PC-9 (cell line): Measurements from ENCODE around the gene DPYD. TPM values are rescaled to one million over a fixed set of nuclear protein-coding genes. Genes with fewer than 3 reads are reported as not detected.
A peak's percentile ranks its signal among the peaks of the same experiment; 100 is the strongest.

Source experiments
- BruUV-seq: library from RNA; stranded (reverse); fragments of 400-500 nt; replicated peaks from 2 replicates; lab custom pipeline; 2021; lab: Mats Ljungman, UMichigan
- CTCF ChIA-PET: fragments of 300-600 bp; sonication (Branson Sonifier 250); formaldehyde crosslinking; loops from one replicate; lab custom pipeline; 2022; ENCODE audit warnings: antibody characterized with exemption; lab: Charles Lee
- POLR2A ChIA-PET: fragments of 300-600 bp; sonication (Branson Sonifier 250); formaldehyde crosslinking; loops from one replicate; lab custom pipeline; 2022; ENCODE audit warnings: antibody characterized with exemption; ENCODE audit not compliant: unreplicated experiment; lab: Charles Lee
- DNase-seq, 2 experiments: peaks; one replicate each; pipeline versions ENCODE4 v3.0.0 to v3.0.0-alpha.2; 2015 to 2022; ENCODE audit warnings: mixed read lengths in 1 of 2
- H2AFZ ChIP-seq: fragments of 200-600 bp; sonication (generic); 2 replicates; pipeline ENCODE4 v1.8.1; 2017; ENCODE audit warnings: antibody characterized with exemption
- H3F3A ChIP-seq: fragments of 200-600 bp; sonication (generic); 2 replicates; pipeline ENCODE4 v1.8.1; 2017; ENCODE audit warnings: antibody characterized with exemption, mild to moderate bottlenecking, low read depth; ENCODE audit not compliant: insufficient read depth
- H3K27ac ChIP-seq: fragments of 200-600 bp; sonication (generic); 2 replicates; pipeline ENCODE4 v1.6.1; 2016; ENCODE audit warnings: mixed run types
- H3K27me3 ChIP-seq: fragments of 200-600 bp; sonication (generic); 2 replicates; pipeline ENCODE4 v1.6.1; 2016; ENCODE audit warnings: low read depth, mixed run types; ENCODE audit not compliant: insufficient read depth
- H3K36me3 ChIP-seq: fragments of 200-600 bp; sonication (generic); 2 replicates; pipeline ENCODE4 v1.6.1; 2016; ENCODE audit warnings: low read depth, mixed run types
- H3K4me1 ChIP-seq: fragments of 200-600 bp; sonication (generic); replicated peaks from 2 replicates; pipeline ENCODE4 v1.6.1; 2016; ENCODE audit warnings: mixed run types; ENCODE audit not compliant: insufficient read depth
- H3K4me2 ChIP-seq: fragments of 200-600 bp; sonication (generic); 2 replicates; pipeline ENCODE4 v1.6.1; 2017; ENCODE audit warnings: mixed run types
- H3K4me3 ChIP-seq: fragments of 200-600 bp; sonication (generic); 2 replicates; pipeline ENCODE4 v1.6.1; 2016; ENCODE audit warnings: mixed run types
- H3K79me2 ChIP-seq: fragments of 200-600 bp; sonication (generic); 2 replicates; pipeline ENCODE4 v1.6.1; 2017; ENCODE audit warnings: low read depth, mixed run types
- H3K9me2 ChIP-seq: fragments of 200-600 bp; sonication (generic); 2 replicates; pipeline ENCODE4 v1.8.1; 2017; ENCODE audit warnings: mild to moderate bottlenecking; ENCODE audit not compliant: insufficient read depth
- H3K9me3 ChIP-seq: fragments of 200-600 bp; sonication (generic); 2 replicates; pipeline ENCODE4 v1.8.1; 2016; ENCODE audit warnings: low read depth; ENCODE audit not compliant: insufficient read depth
- H4K20me1 ChIP-seq: fragments of 200-600 bp; sonication (generic); 2 replicates; pipeline ENCODE4 v1.8.1; 2017; ENCODE audit not compliant: insufficient read depth
- EZH2 ChIP-seq: fragments of 200-600 bp; sonication (generic); IDR thresholded peaks from 2 replicates; pipeline ENCODE4 v1.8.0; 2017; ENCODE audit warnings: antibody characterized with exemption, low read depth
- intact Hi-C: fragments of 100-400 bp; cut with micrococcal nuclease; formaldehyde crosslinking; loops from one replicate; pipeline ENCODE4 v1.10.0; 2022; ENCODE audit not compliant: unreplicated experiment
- total RNA-seq: library from RNA; stranded (reverse); gene quantifications from 2 replicates; pipeline ENCODE4 v1.2.3, GENCODE V29; 2021
- TF ChIP-seq, protein P1 (sequence below): fragments of 200-600 bp; sonication (generic); conservative IDR thresholded peaks from 2 replicates; pipeline ENCODE4 v1.6.1; 2017; ENCODE audit warnings: mixed run types, antibody characterized with exemption, mild to moderate bottlenecking, moderate library complexity

The DPYD gene
- total RNA-seq, 1 experiment from 2014 or later = 24.1 TPM

DNA sequence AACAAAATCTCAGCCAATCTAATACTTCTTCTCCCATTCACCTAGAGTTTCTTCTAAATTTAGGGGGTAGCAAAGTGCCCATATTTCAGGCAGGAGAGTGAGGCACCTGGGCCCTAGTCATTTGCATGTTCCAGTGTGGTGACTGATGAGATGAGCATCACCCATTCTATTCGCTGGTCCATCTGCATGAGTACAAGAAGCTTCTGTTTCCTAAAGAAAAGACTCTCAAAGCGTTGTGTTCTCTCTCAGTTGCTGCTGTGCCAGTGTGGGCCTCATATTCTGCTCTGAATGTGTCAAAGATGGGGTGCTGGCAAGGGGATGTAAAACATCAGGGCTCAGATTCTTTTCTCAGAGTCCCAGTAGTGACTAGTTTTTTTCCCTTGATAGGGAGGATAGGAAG lies 16.1 kb upstream of the DPYD start:
- H3K4me3 ChIP-seq = 0 out of 2 replicates have a peak overlapping the region, but pooled peaks have one; percentile 1
- no TSS peak for BruUV-seq
- H3K9me2 ChIP-seq = no peaks in the 10 kb centered on the region

DNA sequence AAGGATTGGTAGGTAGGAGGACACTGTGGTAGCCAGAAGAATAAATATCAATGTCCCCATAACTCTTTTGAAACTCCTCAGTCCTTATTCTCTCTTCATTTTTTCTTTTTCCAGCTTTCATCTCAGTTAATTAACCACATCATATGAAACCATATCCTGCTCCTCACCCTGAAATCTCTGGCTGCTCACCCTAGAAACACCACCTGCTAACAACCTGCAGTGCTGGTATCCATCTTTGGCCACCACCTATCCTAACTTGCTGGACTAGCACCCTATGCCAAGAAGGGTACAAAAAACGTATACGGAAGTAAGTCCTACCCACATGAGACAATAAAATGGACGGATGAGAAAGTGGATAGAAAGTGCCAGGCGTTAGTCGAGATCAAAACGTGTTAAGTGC lies 13.7 kb upstream of the DPYD start:
- Histone ChIP-seq H3K36me3 (no peaks in the 10 kb centered on the region), H3K4me2 (no peak overlapping the region), H3F3A (peaks cover 23% of the 10 kb centered on the region), H3K4me1 (peaks cover 28% of the 10 kb centered on the region), H3K9me2 (0 out of 2 replicates have a peak, but pooled peaks cover 7% of the 10 kb centered on the region), H4K20me1 (no peaks in the 10 kb centered on the region), H3K27me3 (no peaks in the 10 kb centered on the region), H3K79me2 (no peaks in the 10 kb centered on the region), H3K27ac (no peak overlapping the region), H2AFZ (no peak overlapping the region), H3K9me3 (peaks cover 5% of the 10 kb centered on the region; the same call in 1 of the 2 replicates), H3K4me3 (no peak overlapping the region)
- ChIA-PET CTCF (no interaction called here), POLR2A (no interaction called here)
- BruUV-seq = no TSS peak
- DNase-seq = no peak
- intact Hi-C loops = loop anchor here (10.0 kb wide), 1 partner anchor 60 kb away; no protein-coding TSS in a partner anchor
- TF ChIP-seq, protein P1, sequence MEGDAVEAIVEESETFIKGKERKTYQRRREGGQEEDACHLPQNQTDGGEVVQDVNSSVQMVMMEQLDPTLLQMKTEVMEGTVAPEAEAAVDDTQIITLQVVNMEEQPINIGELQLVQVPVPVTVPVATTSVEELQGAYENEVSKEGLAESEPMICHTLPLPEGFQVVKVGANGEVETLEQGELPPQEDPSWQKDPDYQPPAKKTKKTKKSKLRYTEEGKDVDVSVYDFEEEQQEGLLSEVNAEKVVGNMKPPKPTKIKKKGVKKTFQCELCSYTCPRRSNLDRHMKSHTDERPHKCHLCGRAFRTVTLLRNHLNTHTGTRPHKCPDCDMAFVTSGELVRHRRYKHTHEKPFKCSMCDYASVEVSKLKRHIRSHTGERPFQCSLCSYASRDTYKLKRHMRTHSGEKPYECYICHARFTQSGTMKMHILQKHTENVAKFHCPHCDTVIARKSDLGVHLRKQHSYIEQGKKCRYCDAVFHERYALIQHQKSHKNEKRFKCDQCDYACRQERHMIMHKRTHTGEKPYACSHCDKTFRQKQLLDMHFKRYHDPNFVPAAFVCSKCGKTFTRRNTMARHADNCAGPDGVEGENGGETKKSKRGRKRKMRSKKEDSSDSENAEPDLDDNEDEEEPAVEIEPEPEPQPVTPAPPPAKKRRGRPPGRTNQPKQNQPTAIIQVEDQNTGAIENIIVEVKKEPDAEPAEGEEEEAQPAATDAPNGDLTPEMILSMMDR = no peak
- no peak for TF ChIP-seq EZH2

More for the DNA sequence above, 16.1 kb upstream of the DPYD start:
- peaks cover 5% of the 10 kb centered on the region; the same call in 1 of the 2 replicates for H3K9me3 ChIP-seq
- no peak for DNase-seq
- H3K4me2 ChIP-seq = peak overlapping the region; percentile 35
- peak overlapping the region; percentile 67 for H3K27ac ChIP-seq
- no peaks in the 10 kb centered on the region for H4K20me1 ChIP-seq
- H2AFZ ChIP-seq = peak overlapping the region; percentile 22; the same call in 1 of the 2 replicates
- peaks cover 28% of the 10 kb centered on the region for H3K4me1 ChIP-seq
- TF ChIP-seq, protein P1 = no peak
- H3K27me3 ChIP-seq = no peaks in the 10 kb centered on the region
- H3K36me3 ChIP-seq = no peaks in the 10 kb centered on the region
- intact Hi-C loops = loop anchor here (5.0 to 10.0 kb wide), 4 partner anchors 58 to 530 kb away; no protein-coding TSS in a partner anchor
- ChIA-PET CTCF (interaction anchor here (1.1 kb wide), 1 partner anchor 117 kb away, joined by 3 read pairs; no protein-coding TSS in a partner anchor), POLR2A (no interaction called here)
- no peaks in the 10 kb centered on the region for H3K79me2 ChIP-seq
- peaks cover 23% of the 10 kb centered on the region for H3F3A ChIP-seq

DNA sequence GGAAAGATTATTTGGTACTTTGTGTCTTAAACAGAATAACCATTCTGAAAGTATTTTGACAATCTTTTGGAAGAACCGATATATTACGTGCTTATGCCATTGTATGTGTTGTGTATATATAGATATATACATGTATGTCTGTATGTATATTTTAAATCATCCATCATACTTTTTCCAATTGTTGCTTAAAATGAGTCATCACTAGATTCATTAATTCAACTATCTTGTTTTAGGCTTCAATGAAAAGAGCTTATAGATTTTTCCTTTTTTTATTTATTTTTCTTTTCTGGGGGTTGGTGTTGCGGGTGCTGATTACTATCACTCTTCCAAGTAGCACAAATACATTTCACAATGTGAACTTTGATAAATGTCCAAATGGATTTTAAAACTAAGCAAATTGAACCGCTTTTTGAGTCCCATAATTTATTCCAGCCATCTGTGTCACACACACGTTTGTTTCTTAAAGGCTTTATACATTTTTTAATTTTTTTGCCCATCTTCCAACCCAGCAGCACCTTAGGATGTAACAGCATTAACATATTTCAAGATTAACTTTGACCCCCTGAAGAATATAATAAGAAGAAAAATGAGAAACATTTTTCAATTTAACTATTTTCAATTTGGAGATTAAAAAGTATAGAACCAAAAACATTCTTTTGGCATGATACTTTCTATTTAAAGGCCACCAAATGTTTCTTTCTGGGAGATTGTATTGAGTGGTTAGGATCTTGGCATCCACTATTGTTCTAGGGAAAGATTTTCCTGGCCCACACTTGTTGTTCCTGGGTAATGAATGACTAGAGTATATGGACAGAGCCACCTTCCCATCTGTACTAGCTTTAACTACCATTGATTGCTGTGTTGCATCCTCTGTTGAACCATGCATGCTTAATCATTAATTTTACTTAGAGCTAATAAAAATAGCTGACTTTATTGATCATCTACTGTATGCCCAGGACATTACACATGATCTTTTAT lies 9.3 kb upstream of the DPYD start:
- Histone ChIP-seq H3K27me3 (no peaks in the 10 kb centered on the region), H4K20me1 (no peaks in the 10 kb centered on the region), H2AFZ (no peak overlapping the region), H3K4me2 (no peak overlapping the region), H3K27ac (no peak overlapping the region), H3K9me2 (0 out of 2 replicates have a peak, but pooled peaks cover 7% of the 10 kb centered on the region), H3K36me3 (no peaks in the 10 kb centered on the region), H3K4me1 (no peaks in the 10 kb centered on the region), H3F3A (no peaks in the 10 kb centered on the region; the same call in 1 of the 2 replicates), H3K79me2 (no peaks in the 10 kb centered on the region), H3K4me3 (no peak overlapping the region), H3K9me3 (no peaks in the 10 kb centered on the region)
- ChIA-PET CTCF (no interaction called here), POLR2A (no interaction called here)
- TF ChIP-seq, protein P1 = no peak
- TF ChIP-seq EZH2 = no peak
- DNase-seq = no peak
- intact Hi-C loops = loop anchor here (10.0 kb wide), 2 partner anchors 65 to 965 kb away; no protein-coding TSS in a partner anchor
- no TSS peak for BruUV-seq
